ENCODE measurements around the gene NOVA1. TPM values are rescaled to one million over a fixed set of nuclear protein-coding genes. Genes with fewer than 3 reads are reported as not detected.

The NOVA1 gene
- total RNA-seq, 1 donor from 2014 or later = 21.6 TPM

DNA sequence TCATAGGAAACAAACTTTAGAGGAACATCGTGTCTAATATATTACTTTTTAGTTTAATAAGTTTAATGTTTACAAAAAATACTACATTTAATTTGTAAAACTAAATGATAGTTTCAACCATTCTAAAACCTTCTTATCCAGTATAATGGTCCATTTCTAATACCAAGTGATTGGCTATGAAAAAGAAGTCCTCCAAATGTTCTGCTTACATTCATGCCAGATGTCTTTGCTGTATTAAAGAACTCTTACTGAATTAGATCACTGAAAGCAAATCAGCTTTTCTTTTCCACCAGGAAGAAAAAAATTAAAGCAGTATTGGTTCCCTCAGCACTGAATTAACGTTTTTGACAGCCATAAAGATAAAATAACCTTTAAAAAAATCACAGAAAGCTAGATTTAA, 3.7 kb downstream of the NOVA1 start:
- H3K36me3 Mint-ChIP-seq (ENCODE audit: insufficient read depth) = no peaks in the 10 kb centered on the region
- no peak for DNase-seq (ENCODE audit: low spot score, unreplicated experiment)
- H3K27ac Mint-ChIP-seq = no peak overlapping the region
- H3K4me3 Mint-ChIP-seq (ENCODE audit: low read depth) = no peak overlapping the region
- peaks cover 15% of the 10 kb centered on the region for H3K4me1 Mint-ChIP-seq (ENCODE audit: low read depth)
- TF ChIP-seq, protein P1, sequence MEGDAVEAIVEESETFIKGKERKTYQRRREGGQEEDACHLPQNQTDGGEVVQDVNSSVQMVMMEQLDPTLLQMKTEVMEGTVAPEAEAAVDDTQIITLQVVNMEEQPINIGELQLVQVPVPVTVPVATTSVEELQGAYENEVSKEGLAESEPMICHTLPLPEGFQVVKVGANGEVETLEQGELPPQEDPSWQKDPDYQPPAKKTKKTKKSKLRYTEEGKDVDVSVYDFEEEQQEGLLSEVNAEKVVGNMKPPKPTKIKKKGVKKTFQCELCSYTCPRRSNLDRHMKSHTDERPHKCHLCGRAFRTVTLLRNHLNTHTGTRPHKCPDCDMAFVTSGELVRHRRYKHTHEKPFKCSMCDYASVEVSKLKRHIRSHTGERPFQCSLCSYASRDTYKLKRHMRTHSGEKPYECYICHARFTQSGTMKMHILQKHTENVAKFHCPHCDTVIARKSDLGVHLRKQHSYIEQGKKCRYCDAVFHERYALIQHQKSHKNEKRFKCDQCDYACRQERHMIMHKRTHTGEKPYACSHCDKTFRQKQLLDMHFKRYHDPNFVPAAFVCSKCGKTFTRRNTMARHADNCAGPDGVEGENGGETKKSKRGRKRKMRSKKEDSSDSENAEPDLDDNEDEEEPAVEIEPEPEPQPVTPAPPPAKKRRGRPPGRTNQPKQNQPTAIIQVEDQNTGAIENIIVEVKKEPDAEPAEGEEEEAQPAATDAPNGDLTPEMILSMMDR (IDR thresholded peaks at IDR 0.05; ENCODE audit: unreplicated experiment) = no peak
- no peaks in the 10 kb centered on the region for H3K9me3 Mint-ChIP-seq (ENCODE audit: low read depth)
- H3K27me3 Mint-ChIP-seq = peaks cover 9% of the 10 kb centered on the region

DNA sequence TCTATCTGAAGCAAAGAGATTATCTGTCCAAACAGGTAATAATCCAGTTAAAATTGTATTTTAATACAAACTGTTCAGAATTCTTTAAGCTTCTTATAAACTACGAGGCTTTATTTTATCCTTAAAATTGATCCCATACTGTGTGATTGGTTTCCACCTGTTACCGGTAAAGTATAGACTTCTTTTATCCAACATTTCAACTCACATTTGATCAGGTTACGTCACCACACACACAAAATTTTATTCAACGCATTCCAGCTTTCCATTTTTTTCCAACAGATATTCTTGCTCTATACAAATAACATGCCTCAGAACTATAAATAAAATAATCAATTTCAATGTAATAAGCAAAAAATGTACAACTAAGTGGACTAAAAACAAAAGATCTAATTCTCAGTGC, 4.5 kb downstream of the NOVA1 start:
- H3K27me3 Mint-ChIP-seq = peaks cover 7% of the 10 kb centered on the region
- H3K4me1 Mint-ChIP-seq (ENCODE audit: low read depth) = peaks cover 13% of the 10 kb centered on the region
- H3K9me3 Mint-ChIP-seq (ENCODE audit: low read depth) = no peaks in the 10 kb centered on the region
- TF ChIP-seq, protein P1 (IDR thresholded peaks at IDR 0.05; ENCODE audit: unreplicated experiment) = no peak
- no peak overlapping the region for H3K4me3 Mint-ChIP-seq (ENCODE audit: low read depth)
- no peak overlapping the region for H3K27ac Mint-ChIP-seq
- DNase-seq (ENCODE audit: low spot score, unreplicated experiment) = no peak
- no peaks in the 10 kb centered on the region for H3K36me3 Mint-ChIP-seq (ENCODE audit: insufficient read depth)

DNA sequence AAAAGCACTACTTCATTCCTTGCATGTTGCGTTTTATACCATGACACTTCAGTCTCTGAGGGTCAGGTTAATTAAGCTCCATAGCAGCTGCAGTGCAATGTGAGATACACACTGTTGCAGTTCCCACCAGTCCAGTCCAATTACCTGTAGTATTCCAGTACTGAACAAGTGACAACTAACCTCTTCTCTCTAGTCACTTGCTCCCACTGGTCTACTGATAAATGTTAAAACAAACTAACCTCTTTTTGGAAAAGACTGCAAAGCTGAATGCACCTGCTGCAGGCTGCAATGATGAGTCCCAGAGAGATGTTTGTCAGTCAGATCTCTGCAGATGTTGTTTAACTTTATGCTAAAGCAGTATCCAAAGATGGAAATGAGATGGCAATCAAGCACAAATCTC, 7.9 kb downstream of the NOVA1 start:
- Mint-ChIP-seq H3K27ac (no peak overlapping the region), H3K9me3 (ENCODE audit: low read depth) (no peaks in the 10 kb centered on the region), H3K4me3 (ENCODE audit: low read depth) (no peak overlapping the region), H3K4me1 (ENCODE audit: low read depth) (peaks cover 3% of the 10 kb centered on the region), H3K36me3 (ENCODE audit: insufficient read depth) (no peaks in the 10 kb centered on the region), H3K27me3 (no peaks in the 10 kb centered on the region)
- no peak for DNase-seq (ENCODE audit: low spot score, unreplicated experiment)
- TF ChIP-seq, protein P1 (IDR thresholded peaks at IDR 0.05; ENCODE audit: unreplicated experiment) = no peak

DNA sequence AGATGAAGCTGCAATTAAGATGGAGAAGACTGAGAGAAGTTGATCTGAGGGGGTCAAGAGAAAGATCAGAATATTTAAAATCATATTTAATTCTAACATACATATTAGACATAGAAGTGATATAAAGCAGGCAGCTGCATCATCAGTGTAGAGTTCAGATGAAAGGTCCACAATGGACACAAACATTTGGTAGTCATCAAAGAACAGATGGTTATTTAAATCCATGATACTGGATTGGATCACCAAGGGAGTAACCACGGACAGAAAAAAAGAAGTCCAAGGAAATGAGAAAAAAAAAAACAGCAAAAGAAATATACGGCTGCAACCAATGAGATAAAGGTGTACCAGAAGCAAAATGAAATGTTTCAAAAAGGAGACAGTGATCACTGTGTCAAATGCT, 20.1 kb downstream of the NOVA1 start:
- no peak for DNase-seq (ENCODE audit: low spot score, unreplicated experiment)
- Mint-ChIP-seq H3K4me3 (ENCODE audit: low read depth) (no peak overlapping the region), H3K9me3 (ENCODE audit: low read depth) (no peaks in the 10 kb centered on the region), H3K4me1 (ENCODE audit: low read depth) (no peaks in the 10 kb centered on the region), H3K27ac (no peak overlapping the region), H3K27me3 (no peaks in the 10 kb centered on the region), H3K36me3 (ENCODE audit: insufficient read depth) (no peaks in the 10 kb centered on the region)
- TF ChIP-seq, protein P1 (IDR thresholded peaks at IDR 0.05; ENCODE audit: unreplicated experiment) = no peak

DNA sequence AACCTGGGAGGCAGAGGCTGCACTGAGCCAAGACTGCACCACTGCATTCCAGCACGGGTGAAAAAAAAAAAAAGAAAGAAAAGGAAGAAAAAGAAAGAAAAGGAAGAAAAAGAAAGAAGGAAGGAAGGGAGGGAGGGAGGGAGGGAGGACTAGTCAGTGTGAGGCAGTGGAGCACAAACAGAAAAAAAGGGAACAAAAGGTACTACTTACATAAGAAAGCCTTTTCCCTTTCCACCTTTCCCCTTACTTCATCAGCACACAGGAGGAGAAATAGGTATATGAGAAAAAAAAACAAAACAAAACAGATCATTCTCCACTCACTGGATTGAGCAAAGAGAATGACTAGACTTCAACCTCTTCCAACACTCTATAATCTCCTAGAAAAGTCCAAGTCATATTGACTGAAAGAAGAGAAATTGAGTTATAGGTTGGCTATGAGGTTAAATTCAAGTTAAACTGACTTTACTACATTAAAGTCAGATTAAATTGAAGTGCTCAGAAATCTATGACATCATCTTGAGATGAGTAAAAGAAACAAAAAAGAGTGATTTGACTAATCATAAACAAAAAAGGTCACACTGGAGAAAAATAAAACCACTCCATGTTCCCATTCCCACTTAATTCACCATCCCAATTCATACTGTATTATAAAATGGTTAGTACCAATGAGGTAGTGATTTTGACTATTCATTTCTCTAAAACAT, 43.6 kb downstream of the NOVA1 start:
- H3K36me3 Mint-ChIP-seq (ENCODE audit: insufficient read depth) = peaks cover 5% of the 10 kb centered on the region
- H3K4me3 Mint-ChIP-seq (ENCODE audit: low read depth) = no peak overlapping the region
- H3K27ac Mint-ChIP-seq = no peak overlapping the region
- TF ChIP-seq, protein P1 (IDR thresholded peaks at IDR 0.05; ENCODE audit: unreplicated experiment) = no peak
- no peaks in the 10 kb centered on the region for H3K4me1 Mint-ChIP-seq (ENCODE audit: low read depth)
- no peaks in the 10 kb centered on the region for H3K9me3 Mint-ChIP-seq (ENCODE audit: low read depth)
- H3K27me3 Mint-ChIP-seq = no peaks in the 10 kb centered on the region
- no peak for DNase-seq (ENCODE audit: low spot score, unreplicated experiment)
